MG63 (cell line): Measurements from ENCODE around the gene SLC16A7. TPM values are rescaled to one million over a fixed set of nuclear protein-coding genes. Genes with fewer than 3 reads are reported as not detected.

Source experiments
- DNase-seq: peaks from one replicate; pipeline ENCODE4 v3.0.0-alpha.2; 2020
- H3K27me3 ChIP-seq: fragments of 250-450 bp; sonication (Bioruptor Pico); 2 replicates; pipeline ENCODE4 v1.5.1; 2020; ENCODE audit warnings: mild to moderate bottlenecking, moderate library complexity
- H3K36me3 ChIP-seq: fragments of 250-450 bp; sonication (Bioruptor Pico); 2 replicates; pipeline ENCODE4 v1.5.1; 2020; ENCODE audit warnings: mild to moderate bottlenecking, moderate library complexity
- H3K4me3 ChIP-seq: fragments of 250-450 bp; sonication (Bioruptor Pico); 2 replicates; pipeline ENCODE4 v1.5.1; 2020; ENCODE audit warnings: mild to moderate bottlenecking, moderate library complexity
- H3K9me3 ChIP-seq: fragments of 250-450 bp; sonication (Bioruptor Pico); 2 replicates; pipeline ENCODE4 v1.5.1; 2020; ENCODE audit warnings: mild to moderate bottlenecking, moderate library complexity
- total RNA-seq: library from RNA; depleted of rRNA; stranded (reverse); fragments of >200 nt; shearing (Covaris generic); gene quantifications from 2 replicates; pipeline ENCODE4 v1.2.3, GENCODE V29; 2014; ENCODE audit warnings: low replicate concordance

Gene SLC16A7
- total RNA-seq, 1 experiment from 2014 or later: 6.3 TPM

DNA sequence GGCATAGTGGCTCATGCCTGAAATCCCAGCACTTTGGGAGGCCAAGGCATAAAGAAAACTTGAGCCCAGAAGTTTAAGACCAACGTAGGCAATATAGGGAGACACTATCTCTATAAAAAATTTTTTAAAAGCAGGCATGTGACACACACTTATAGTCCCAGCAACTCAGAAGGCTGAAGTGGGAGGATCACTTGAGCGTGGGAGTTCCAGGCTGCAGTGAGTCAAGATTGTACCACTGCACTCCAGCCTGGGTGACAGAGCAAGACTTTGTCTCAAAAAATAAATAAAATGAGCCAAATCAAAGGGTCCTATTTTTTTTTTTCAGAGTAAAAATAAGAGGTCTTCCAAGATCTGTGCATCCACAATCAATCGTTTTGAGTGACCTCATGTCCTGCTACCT is 237.6 kb downstream of the SLC16A7 start:
- Histone ChIP-seq H3K27me3 (no peaks in the 10 kb centered on the region), H3K36me3 (no peaks in the 10 kb centered on the region), H3K9me3 (no peaks in the 10 kb centered on the region; the same call in 1 of the 2 replicates), H3K4me3 (no peak overlapping the region)
- no peak for DNase-seq

DNA sequence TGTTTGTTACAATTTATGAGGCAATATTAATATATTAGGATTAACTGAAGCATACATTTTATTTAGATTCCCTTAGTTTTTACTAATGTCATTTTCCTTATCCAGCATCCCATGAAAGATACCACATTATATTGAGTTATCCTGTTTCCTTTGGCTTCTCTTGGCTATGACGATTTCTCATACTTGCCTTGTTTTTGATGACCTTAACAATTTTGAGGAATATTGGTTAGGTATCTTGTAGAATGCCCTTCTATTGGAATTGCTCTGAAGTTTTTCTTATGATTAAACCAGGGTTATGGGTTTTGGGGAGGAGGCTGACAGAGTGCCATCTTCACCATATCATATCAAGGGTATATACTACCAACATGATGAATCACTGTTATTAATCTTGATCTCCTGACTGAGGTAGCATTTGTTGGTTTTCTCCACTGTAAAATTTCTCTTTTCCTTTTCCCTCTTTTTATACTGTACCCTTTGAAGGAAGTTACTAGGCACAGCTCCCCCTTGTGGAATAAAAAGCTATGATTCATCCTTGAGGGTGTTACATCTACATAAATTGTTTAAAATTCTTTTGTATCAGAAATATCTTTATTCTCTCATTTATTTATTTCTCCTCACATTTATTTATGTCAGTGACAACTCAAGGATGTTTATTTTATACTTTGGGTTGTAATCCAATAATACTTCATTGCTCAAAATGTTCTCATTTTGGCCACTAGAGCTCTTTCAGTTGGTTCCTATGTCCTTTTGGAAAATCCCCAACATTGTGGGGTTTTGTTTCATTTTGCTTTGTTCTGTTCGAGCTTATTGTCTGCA is 239.0 kb downstream of the SLC16A7 start:
- Histone ChIP-seq H3K27me3 (no peaks in the 10 kb centered on the region), H3K9me3 (no peaks in the 10 kb centered on the region; the same call in 1 of the 2 replicates), H3K36me3 (no peaks in the 10 kb centered on the region), H3K4me3 (no peak overlapping the region)
- no peak for DNase-seq
